ENCODE measurements around the gene MICALL2.

DNA sequence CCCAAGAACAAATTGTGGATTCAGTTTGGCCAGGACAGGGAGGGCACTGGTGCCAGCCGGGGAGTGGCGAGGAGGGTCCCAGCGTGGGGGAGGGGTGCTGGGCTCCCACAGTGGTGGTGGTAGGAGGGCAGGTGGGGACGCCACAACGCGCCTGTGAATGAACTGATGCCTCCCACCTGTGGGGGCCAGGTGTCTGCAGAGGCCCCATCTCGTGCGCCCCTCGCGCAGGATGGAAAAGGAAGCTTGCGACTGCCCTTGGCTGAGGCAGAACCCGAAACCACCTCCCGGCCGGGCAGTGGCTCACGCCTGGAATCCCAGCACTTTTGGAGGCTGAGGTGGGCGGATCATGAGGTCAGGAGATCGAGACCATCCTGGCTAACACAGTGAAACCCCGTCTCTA is 72.0 kb downstream of the MICALL2 start:
- TF ChIP-seq CTCF (IDR thresholded peaks at IDR 0.05) = no peak
- no peak for TF ChIP-seq POLR2A (IDR thresholded peaks at IDR 0.05)

Data from adrenal gland (tissue), 5 donors.